H1 (cell line): ENCODE results near the gene POLR1C.
"Not testable (repeated sequence)": the region's sequence is repeated elsewhere in the genome, so short reads cannot be mapped to it uniquely, and the experiment has no call there.

Experiments
- CEBPB ChIP-seq: IDR thresholded peaks from 2 replicates; pipeline ENCODE4 v1.6.1; 2012; ENCODE audit warnings: low read depth, low read length
- CHD2 ChIP-seq: IDR thresholded peaks from 2 replicates; pipeline ENCODE4 v1.6.1; 2012; ENCODE audit warnings: low read length, improper control_type of control experiment
- CTCF ChIP-seq, 3 experiments: IDR thresholded peaks; 1 replicate in 2 of 3; 2 replicates in 1 of 3; pipeline versions ENCODE4 v1.5.1 to v1.6.1; 2011; ENCODE audit warnings: low read length in 3 of 3, mild to moderate bottlenecking in 3 of 3, inconsistent platforms in 2 of 3, low read depth in 1 of 3, moderate library complexity in 1 of 3; ENCODE audit not compliant: insufficient read depth in 1 of 3; ENCODE audit errors: control extremely low read depth in 1 of 3
- EZH2 ChIP-seq: fragments of 200-600 bp; sonication (generic); IDR thresholded peaks from 2 replicates; pipeline ENCODE4 v1.7.1; 2012; ENCODE audit warnings: low read depth, mild to moderate bottlenecking, moderate library complexity, low read length, inconsistent platforms; ENCODE audit not compliant: severe bottlenecking
- GABPA ChIP-seq: IDR thresholded peaks from 2 replicates; pipeline ENCODE4 v1.6.1; 2011; ENCODE audit warnings: mild to moderate bottlenecking, low read length, moderate library complexity, borderline replicate concordance; ENCODE audit not compliant: insufficient read depth
- KDM5A ChIP-seq: fragments of 200-600 bp; IDR thresholded peaks from 2 replicates; pipeline ENCODE4 v1.7.1; 2012; ENCODE audit warnings: mild to moderate bottlenecking, low read length, inconsistent platforms, mixed read lengths
- MAFK ChIP-seq: IDR thresholded peaks from 2 replicates; pipeline ENCODE4 v1.6.1; 2012; ENCODE audit warnings: low read depth, mild to moderate bottlenecking, improper control_type of control experiment, low read length
- MAX ChIP-seq: IDR thresholded peaks from 2 replicates; pipeline ENCODE4 v1.6.1; 2012; ENCODE audit warnings: inconsistent platforms
- POLR2A ChIP-seq, 2 experiments: IDR thresholded peaks; 1 replicate in 1 of 2; 2 replicates in 1 of 2; pipeline ENCODE4 v1.6.1; 2011; ENCODE audit warnings: low read depth in 2 of 2, low read length in 2 of 2, mild to moderate bottlenecking in 2 of 2; ENCODE audit errors: control extremely low read depth in 1 of 2
- RNF2 ChIP-seq: fragments of 200-900, 300-1000 bp; sonication (generic); IDR thresholded peaks from 2 replicates; pipeline ENCODE4 v1.7.1; 2016; ENCODE audit warnings: borderline replicate concordance, low read depth, mild to moderate bottlenecking, antibody characterized with exemption, low read length; ENCODE audit not compliant: poor library complexity, severe bottlenecking; ENCODE audit errors: missing control alignments
- SIX5 ChIP-seq: IDR thresholded peaks from 2 replicates; pipeline ENCODE4 v1.6.1; 2011; ENCODE audit warnings: mild to moderate bottlenecking, low read depth, low read length
- TCF12 ChIP-seq: IDR thresholded peaks from 2 replicates; pipeline ENCODE4 v1.6.1; 2011; ENCODE audit warnings: low read depth, mild to moderate bottlenecking, low read length
- USF2 ChIP-seq: IDR thresholded peaks from 2 replicates; pipeline ENCODE4 v1.6.1; 2011; ENCODE audit warnings: low read length, improper control_type of control experiment
- ZNF274 ChIP-seq: IDR thresholded peaks from 2 replicates; pipeline ENCODE4 v1.7.0; 2012; ENCODE audit warnings: low read length, borderline replicate concordance; ENCODE audit errors: extremely low read depth

GRCh38 chr6:43557620-43558019, 40.7 kb downstream of the POLR1C start:
- TF ChIP-seq TCF12; EZH2; RNF2; CEBPB; CHD2; ZNF274; POLR2A (IDR thresholded peaks at IDR 0.05; ENCODE audit: control extremely low read depth in 1 of 2, low read depth in 2 of 2, low read length in 2 of 2); CTCF (IDR thresholded peaks at IDR 0.05; ENCODE audit: control extremely low read depth in 1 of 3, insufficient read depth in 1 of 3, low read depth in 1 of 3, low read length in 3 of 3); GABPA; KDM5A; USF2; SIX5; MAFK; MAX: not testable (repeated sequence)
